ENCODE data around the gene RTF1. TPM values are rescaled to one million over a fixed set of nuclear protein-coding genes. Genes with fewer than 3 reads are reported as not detected.
"Not testable (repeated sequence)": the region's sequence is repeated elsewhere in the genome, so short reads cannot be mapped to it uniquely, and the experiment has no call there.

Gene RTF1
- total RNA-seq, 1 experiment from 2014 or later, result 30.6 TPM

- TF ChIP-seq CTCF (IDR thresholded peaks at IDR 0.05; ENCODE audit: unreplicated experiment), result no peak
- no peaks in the 10 kb centered on the region for H3K4me1 Mint-ChIP-seq (ENCODE audit: insufficient read depth, unreplicated experiment)
- H3K27ac Mint-ChIP-seq (ENCODE audit: low read depth, unreplicated experiment), result peak overlapping the region; percentile 24
- POLR2A ChIA-PET, result no interaction called here
- H3K9me3 Mint-ChIP-seq (ENCODE audit: unreplicated experiment), result no peaks in the 10 kb centered on the region
- peaks cover 53% of the 10 kb centered on the region for H3K36me3 Mint-ChIP-seq (ENCODE audit: insufficient read depth, unreplicated experiment)
- no peak overlapping the region for H3K4me3 Mint-ChIP-seq (ENCODE audit: unreplicated experiment)
- no peak for DNase-seq (ENCODE audit: unreplicated experiment)
- CTCF ChIA-PET, result interaction anchor here (0.7 kb wide), 1 partner anchor 1417 kb away, joined by 3 read pairs; no protein-coding TSS in a partner anchor
- BruUV-seq (replicated peaks), result no TSS peak
- no peaks in the 10 kb centered on the region for H3K27me3 Mint-ChIP-seq (ENCODE audit: insufficient read depth, unreplicated experiment)
- intact Hi-C loops (cut with micrococcal nuclease), result no loop called here
Observed at GRCh38 chr15:41437448-41437847, 20.6 kb downstream of the RTF1 start.

- Mint-ChIP-seq H3K36me3 (ENCODE audit: insufficient read depth, unreplicated experiment) (peaks cover 58% of the 10 kb centered on the region), H3K27me3 (ENCODE audit: insufficient read depth, unreplicated experiment) (no peaks in the 10 kb centered on the region), H3K9me3 (ENCODE audit: unreplicated experiment) (no peaks in the 10 kb centered on the region), H3K4me1 (ENCODE audit: insufficient read depth, unreplicated experiment) (no peaks in the 10 kb centered on the region), H3K4me3 (ENCODE audit: unreplicated experiment) (no peak overlapping the region), H3K27ac (ENCODE audit: low read depth, unreplicated experiment) (peak overlapping the region; percentile 24)
- intact Hi-C loops (cut with micrococcal nuclease), result no loop called here
- ChIA-PET POLR2A (no interaction called here), CTCF (interaction anchor here (0.6 to 0.7 kb wide), 2 partner anchors 105 to 442 kb away, joined by 3 to 4 read pairs; partner anchors contain the start of gene NUSAP1)
- no TSS peak for BruUV-seq (replicated peaks)
- DNase-seq (ENCODE audit: unreplicated experiment), result no peak
- no peak for TF ChIP-seq CTCF (IDR thresholded peaks at IDR 0.05; ENCODE audit: unreplicated experiment)
Observed at GRCh38 chr15:41438206-41438605, 21.3 kb downstream of the RTF1 start.

GRCh38 chr15:41438745-41439144 lies 21.9 kb downstream of the RTF1 start:
- H3K9me3 Mint-ChIP-seq (ENCODE audit: unreplicated experiment); BruUV-seq (replicated peaks); H3K4me3 Mint-ChIP-seq (ENCODE audit: unreplicated experiment); POLR2A ChIA-PET; H3K27ac Mint-ChIP-seq (ENCODE audit: low read depth, unreplicated experiment); H3K27me3 Mint-ChIP-seq (ENCODE audit: insufficient read depth, unreplicated experiment); H3K4me1 Mint-ChIP-seq (ENCODE audit: insufficient read depth, unreplicated experiment); intact Hi-C loops (cut with micrococcal nuclease); DNase-seq (ENCODE audit: unreplicated experiment): not testable (repeated sequence)
- H3K36me3 Mint-ChIP-seq (ENCODE audit: insufficient read depth, unreplicated experiment), result peaks cover 63% of the 10 kb centered on the region
- CTCF ChIA-PET, result interaction anchor here (0.6 to 1.7 kb wide), 3 partner anchors 10 to 443 kb away, joined by 3 to 5 read pairs (median 4); partner anchors contain the start of gene NUSAP1

- no peaks in the 10 kb centered on the region for H3K27me3 Mint-ChIP-seq (ENCODE audit: insufficient read depth, unreplicated experiment)
- no TSS peak for BruUV-seq (replicated peaks)
- intact Hi-C loops (cut with micrococcal nuclease), result no loop called here
- H3K4me1 Mint-ChIP-seq (ENCODE audit: insufficient read depth, unreplicated experiment), result no peaks in the 10 kb centered on the region
- no peak overlapping the region for H3K27ac Mint-ChIP-seq (ENCODE audit: low read depth, unreplicated experiment)
- peaks cover 73% of the 10 kb centered on the region for H3K36me3 Mint-ChIP-seq (ENCODE audit: insufficient read depth, unreplicated experiment)
- POLR2A ChIA-PET, result interaction anchor here (0.6 to 1.4 kb wide), 4 partner anchors 25 to 715 kb away, joined by 3 to 4 read pairs (median 3); no protein-coding TSS in a partner anchor
- CTCF ChIA-PET, result interaction anchor here (0.6 kb wide), 2 partner anchors 194 to 233 kb away, joined by 3 read pairs; no protein-coding TSS in a partner anchor
- no peaks in the 10 kb centered on the region for H3K9me3 Mint-ChIP-seq (ENCODE audit: unreplicated experiment)
- no peak for DNase-seq (ENCODE audit: unreplicated experiment)
- no peak for TF ChIP-seq CTCF (IDR thresholded peaks at IDR 0.05; ENCODE audit: unreplicated experiment)
- no peak overlapping the region for H3K4me3 Mint-ChIP-seq (ENCODE audit: unreplicated experiment)
Observed at GRCh38 chr15:41443275-41443674, 26.4 kb downstream of the RTF1 start.

Data from MCF 10A (cell line).